Endodermal cell (in vitro differentiated cells): ENCODE results near the gene DHX16. TPM values are rescaled to one million over a fixed set of nuclear protein-coding genes. Genes with fewer than 3 reads are reported as not detected.
A peak's percentile ranks its signal among the peaks of the same experiment; 100 is the strongest.

ENCODE experiments used
- DNase-seq: peaks from one replicate; pipeline ENCODE4 v3.0.0-alpha.2; 2017
- H3K27ac ChIP-seq: 2 replicates; pipeline ENCODE4 v1.5.1; 2013; ENCODE audit warnings: mild to moderate bottlenecking, low read depth, low read length, moderate library complexity
- H3K27me3 ChIP-seq: 2 replicates; pipeline ENCODE4 v1.6.1; 2013; ENCODE audit warnings: mild to moderate bottlenecking, low read length, moderate library complexity; ENCODE audit not compliant: insufficient read depth, control insufficient read depth, poor library complexity, severe bottlenecking
- H3K36me3 ChIP-seq: 2 replicates; pipeline ENCODE4 v1.7.0; 2013; ENCODE audit warnings: mild to moderate bottlenecking, low read length, moderate library complexity; ENCODE audit not compliant: control insufficient read depth, insufficient read depth
- H3K4me1 ChIP-seq: one replicate; pipeline ENCODE4 v1.7.0; 2013; ENCODE audit warnings: low read length; ENCODE audit not compliant: control insufficient read depth, insufficient read depth
- H3K4me3 ChIP-seq: 2 replicates; pipeline ENCODE4 v1.5.1; 2013; ENCODE audit warnings: mild to moderate bottlenecking, low read length, moderate library complexity
- H3K9ac ChIP-seq: 2 replicates; pipeline ENCODE4 v1.6.1; 2013; ENCODE audit warnings: mild to moderate bottlenecking, low read length, moderate library complexity; ENCODE audit not compliant: poor library complexity, severe bottlenecking; ENCODE audit errors: extremely low read depth
- H3K9me3 ChIP-seq: 2 replicates; pipeline ENCODE4 v1.6.1; 2013; ENCODE audit warnings: mild to moderate bottlenecking, low read length, moderate library complexity; ENCODE audit not compliant: control insufficient read depth
- H3K27ac Mint-ChIP-seq: 2 replicates; pipeline ENCODE4 v1.8.0; 2020; ENCODE audit warnings: mixed read lengths
- H3K27me3 Mint-ChIP-seq: 2 replicates; pipeline ENCODE4 v1.8.0; 2021; ENCODE audit warnings: mild to moderate bottlenecking, mixed read lengths; ENCODE audit not compliant: insufficient read depth
- H3K36me3 Mint-ChIP-seq: 2 replicates; pipeline ENCODE4 v1.8.0; 2020; ENCODE audit warnings: low read depth, mixed read lengths
- H3K4me1 Mint-ChIP-seq: 2 replicates; pipeline ENCODE4 v1.8.0; 2020; ENCODE audit warnings: mixed read lengths
- H3K4me3 Mint-ChIP-seq: 2 replicates; pipeline ENCODE4 v1.8.0; 2020; ENCODE audit warnings: mild to moderate bottlenecking, moderate library complexity, mixed read lengths
- H3K9me3 Mint-ChIP-seq: 2 replicates; pipeline ENCODE4 v1.8.0; 2020; ENCODE audit warnings: mild to moderate bottlenecking, mixed read lengths
- CTCF ChIP-seq: fragments of 200-600 bp; sonication (generic); conservative IDR thresholded peaks from 2 replicates; pipeline ENCODE4 v1.5.0; 2021; ENCODE audit warnings: antibody characterized with exemption, mild to moderate bottlenecking
- WGBS, 2 experiments: methylation state at CpG; one replicate each; pipeline versions ENCODE4 v1.1.5 to v1.1.7; 2013; ENCODE audit warnings: missing lambda C conversion rate in 2 of 2, mixed read lengths in 1 of 2; ENCODE audit not compliant: insufficient coverage in 1 of 2, insufficient read length in 1 of 2; 5-methylcytosine and 5-hydroxymethylcytosine counted together
- total RNA-seq, 2 donors: library from RNA; stranded (reverse); fragmentation: NEBNext Ultra II Directional in 1 of 2; extraction: Animal tissue kit (Norgen Biotek cat#: 25700) in 1 of 2; gene quantifications; 2 replicates in 1 of 2; 3 replicates in 1 of 2; pipeline ENCODE4 v1.2.1, GENCODE V29; 2021

Gene DHX16
- total RNA-seq, 2 donors from 2014 or later = 33.5 to 33.9 TPM

GRCh38 chr6:30618270-30618797, 54.5 kb downstream of the DHX16 start:
- peaks cover 44% of the 10 kb centered on the region for H3K36me3 Mint-ChIP-seq
- Histone ChIP-seq H3K9ac (peak overlapping the region; percentile 100), H3K9me3 (no peaks in the 10 kb centered on the region), H3K27me3 (no peaks in the 10 kb centered on the region), H3K27ac (no peak overlapping the region), H3K4me1 (peaks cover 2% of the 10 kb centered on the region), H3K36me3 (peaks cover 58% of the 10 kb centered on the region), H3K4me3 (peak overlapping the region; percentile 94)
- peak overlapping the region; percentile 11 for H3K27ac Mint-ChIP-seq
- TF ChIP-seq CTCF = no peak
- H3K4me3 Mint-ChIP-seq = peak overlapping the region; percentile 99
- no peaks in the 10 kb centered on the region for H3K27me3 Mint-ChIP-seq
- no peaks in the 10 kb centered on the region for H3K9me3 Mint-ChIP-seq
- WGBS, 2 experiments = 31 to 38% methylated on average over 6 to 8 of the region's 8 CpGs
- peaks cover 12% of the 10 kb centered on the region for H3K4me1 Mint-ChIP-seq
- no peak for DNase-seq

GRCh38 chr6:30617565-30618269, 55.1 kb downstream of the DHX16 start, which contains the start of gene MRPS18B:
Gene MRPS18B, plus strand, starts transcription at chr6:30617840. Its CDS starts 26 bp downstream, at chr6:30617866.
- Mint-ChIP-seq H3K27me3 (no peaks in the 10 kb centered on the region), H3K9me3 (no peaks in the 10 kb centered on the region), H3K4me3 (peak within 1 kb of the TSS; percentile 99), H3K27ac (peak within 1 kb of the TSS; percentile 100), H3K4me1 (peaks cover 16% of the 10 kb centered on the region), H3K36me3 (peaks cover 43% of the 10 kb centered on the region)
- no peaks in the 10 kb centered on the region for H3K27me3 ChIP-seq
- 0 to 1% methylated on average over 26 to 34 of the region's 34 CpGs for WGBS, 2 experiments
- DNase-seq = peak; percentile 97
- H3K9me3 ChIP-seq = no peaks in the 10 kb centered on the region
- H3K9ac ChIP-seq = peak within 1 kb of the TSS; percentile 100
- H3K4me3 ChIP-seq = peak within 1 kb of the TSS; percentile 94
- H3K36me3 ChIP-seq = peaks cover 52% of the 10 kb centered on the region
- peaks cover 2% of the 10 kb centered on the region for H3K4me1 ChIP-seq
- TF ChIP-seq CTCF = no peak
- H3K27ac ChIP-seq = peak within 1 kb of the TSS; percentile 99

- Histone ChIP-seq H3K36me3 (peaks cover 47% of the 10 kb centered on the region), H3K9me3 (no peaks in the 10 kb centered on the region), H3K27ac (peak within 1 kb of the TSS; percentile 99), H3K4me3 (peak within 1 kb of the TSS; percentile 94), H3K9ac (peak within 1 kb of the TSS; percentile 100), H3K27me3 (no peaks in the 10 kb centered on the region), H3K4me1 (peaks cover 2% of the 10 kb centered on the region)
- H3K36me3 Mint-ChIP-seq = peaks cover 40% of the 10 kb centered on the region
- DNase-seq = peak; percentile 100
- no peaks in the 10 kb centered on the region for H3K27me3 Mint-ChIP-seq
- H3K9me3 Mint-ChIP-seq = no peaks in the 10 kb centered on the region
- H3K4me3 Mint-ChIP-seq = peak within 1 kb of the TSS; percentile 99
- peaks cover 21% of the 10 kb centered on the region for H3K4me1 Mint-ChIP-seq
- 0% methylated on average over 22 to 40 of the region's 40 CpGs for WGBS, 2 experiments
- peak within 1 kb of the TSS; percentile 100 for H3K27ac Mint-ChIP-seq
- no peak for TF ChIP-seq CTCF
Measured at GRCh38 chr6:30616811-30617564, 55.8 kb downstream of the DHX16 start, which contains the start of gene PPP1R10. Gene PPP1R10, minus strand, starts transcription at chr6:30617243. Its CDS starts 7,299 bp downstream, at chr6:30609944.
